Activated CD8-positive, alpha-beta T cell treated with anti-CD3 and anti-CD28 coated beads for 36 hours (primary cell): ENCODE measurements around the gene HGFAC. TPM values are rescaled to one million over a fixed set of nuclear protein-coding genes. Genes with fewer than 3 reads are reported as not detected.

Experiments used
- ATAC-seq: fragments of 200-7000 bp; cut with Tn5 transposase; one replicate; pipeline ENCODE4 v1.10.0; 2021; ENCODE audit warnings: mild to moderate bottlenecking, moderate library complexity
- CTCF ChIA-PET: fragments of 350-600 bp; sonication (Branson Sonifier 250); formaldehyde crosslinking; loops from one replicate; lab custom pipeline; 2021; ENCODE audit warnings: antibody characterized with exemption; lab: Charles Lee
- POLR2A ChIA-PET: fragments of 350-600 bp; sonication (Branson Sonifier 250); formaldehyde crosslinking; loops from one replicate; lab custom pipeline; 2021; ENCODE audit warnings: antibody characterized with exemption; lab: Charles Lee
- DNase-seq: peaks from one replicate; pipeline ENCODE4 v3.0.0-alpha.2; 2020
- H3K27ac Mint-ChIP-seq: one replicate; pipeline ENCODE4 v1.8.0; 2021; ENCODE audit warnings: mild to moderate bottlenecking, mixed read lengths
- H3K27me3 Mint-ChIP-seq: one replicate; pipeline ENCODE4 v1.8.0; 2021; ENCODE audit warnings: mixed read lengths
- H3K36me3 Mint-ChIP-seq: one replicate; pipeline ENCODE4 v1.8.0; 2021; ENCODE audit warnings: low read depth, mixed read lengths
- H3K4me1 Mint-ChIP-seq: one replicate; pipeline ENCODE4 v1.8.0; 2021; ENCODE audit warnings: low read depth, mixed read lengths
- H3K4me3 Mint-ChIP-seq: one replicate; pipeline ENCODE4 v1.8.0; 2021; ENCODE audit warnings: mild to moderate bottlenecking, moderate library complexity, mixed read lengths
- H3K9me3 Mint-ChIP-seq: one replicate; pipeline ENCODE4 v1.8.0; 2021; ENCODE audit warnings: mixed read lengths
- CTCF ChIP-seq: fragments of 200-600 bp; IDR thresholded peaks from one replicate; pipeline ENCODE4 v1.8.0; 2022; ENCODE audit warnings: antibody characterized with exemption, mild to moderate bottlenecking
- intact Hi-C: fragments of 100-400 bp; cut with micrococcal nuclease; formaldehyde crosslinking; loops from one replicate; pipeline ENCODE4 v1.10.0; 2022
- total RNA-seq, 2 experiments: library from RNA; stranded (reverse); gene quantifications; one replicate each; pipeline ENCODE4 v1.2.3, GENCODE V29; 2021

The HGFAC gene
- total RNA-seq, 2 experiments from 2014 or later = not detected

- intact Hi-C loops = no loop called here
- TF ChIP-seq CTCF = no peak
- Mint-ChIP-seq H3K36me3 (no peaks in the 10 kb centered on the region), H3K27ac (no peak overlapping the region), H3K27me3 (no peaks in the 10 kb centered on the region), H3K4me1 (no peaks in the 10 kb centered on the region), H3K9me3 (no peaks in the 10 kb centered on the region), H3K4me3 (no peak overlapping the region)
- ATAC-seq = no peak
- ChIA-PET POLR2A (interaction anchor here (0.6 kb wide), 1 partner anchor 276 kb away, joined by 3 read pairs; no protein-coding TSS in a partner anchor), CTCF (interaction anchor here (1.1 kb wide), 2 partner anchors 59 to 75 kb away, joined by 3 to 4 read pairs; no protein-coding TSS in a partner anchor)
- DNase-seq = no peak
These were observed 20.3 kb upstream of the HGFAC start for GRCh38 chr4:3421470-3421869.

GRCh38 chr4:3422241-3422801 is 19.4 kb upstream of the HGFAC start:
- ChIA-PET CTCF (interaction anchor here (1.1 kb wide), 1 partner anchor 58 kb away, joined by 4 read pairs; no protein-coding TSS in a partner anchor), POLR2A (no interaction called here)
- TF ChIP-seq CTCF = no peak
- Mint-ChIP-seq H3K27me3 (no peaks in the 10 kb centered on the region), H3K36me3 (no peaks in the 10 kb centered on the region), H3K27ac (no peak overlapping the region), H3K4me1 (no peaks in the 10 kb centered on the region), H3K4me3 (no peak overlapping the region), H3K9me3 (no peaks in the 10 kb centered on the region)
- DNase-seq (no peak), ATAC-seq (no peak)
- intact Hi-C loops = no loop called here

- Mint-ChIP-seq H3K27ac (no peak overlapping the region), H3K4me1 (no peaks in the 10 kb centered on the region), H3K9me3 (no peaks in the 10 kb centered on the region), H3K4me3 (no peak overlapping the region), H3K36me3 (no peaks in the 10 kb centered on the region), H3K27me3 (no peaks in the 10 kb centered on the region)
- POLR2A ChIA-PET = no interaction called here
- ATAC-seq (no peak), DNase-seq (no peak)
- no peak for TF ChIP-seq CTCF
- CTCF ChIA-PET = interaction anchor here (1.1 kb wide), 1 partner anchor 58 kb away, joined by 4 read pairs; no protein-coding TSS in a partner anchor
- intact Hi-C loops = no loop called here
These were observed 18.9 kb upstream of the HGFAC start for GRCh38 chr4:3422808-3423297.

GRCh38 chr4:3423406-3423805 is 18.4 kb upstream of the HGFAC start:
- no peak for TF ChIP-seq CTCF
- Mint-ChIP-seq H3K4me3 (no peak overlapping the region), H3K4me1 (no peaks in the 10 kb centered on the region), H3K27ac (no peak overlapping the region), H3K27me3 (no peaks in the 10 kb centered on the region), H3K9me3 (no peaks in the 10 kb centered on the region), H3K36me3 (no peaks in the 10 kb centered on the region)
- DNase-seq (no peak), ATAC-seq (no peak)
- CTCF ChIA-PET = no interaction called here
- intact Hi-C loops = no loop called here
- POLR2A ChIA-PET = no interaction called here

- ChIA-PET CTCF (no interaction called here), POLR2A (no interaction called here)
- no peak for TF ChIP-seq CTCF
- no peaks in the 10 kb centered on the region for H3K4me1 Mint-ChIP-seq
- no peaks in the 10 kb centered on the region for H3K9me3 Mint-ChIP-seq
- no peaks in the 10 kb centered on the region for H3K36me3 Mint-ChIP-seq
- no peak for DNase-seq
- H3K4me3 Mint-ChIP-seq = no peak overlapping the region
- intact Hi-C loops = no loop called here
- H3K27me3 Mint-ChIP-seq = no peaks in the 10 kb centered on the region
- no peak for ATAC-seq
- H3K27ac Mint-ChIP-seq = no peak overlapping the region
These were observed 17.8 kb upstream of the HGFAC start for GRCh38 chr4:3423952-3424351.
